ENCODE results near the gene TMEM232. TPM values are rescaled to one million over a fixed set of nuclear protein-coding genes. Genes with fewer than 3 reads are reported as not detected.
A peak's percentile ranks its signal among the peaks of the same experiment; 100 is the strongest.

Gene TMEM232
- total and polyA plus RNA-seq, 2 experiments from 2014 or later, result 0.78 to 6.2 TPM

GRCh38 chr5:110440058-110440457 lies 286.4 kb downstream of the TMEM232 start:
- no peak for TF ChIP-seq EZH2 (IDR thresholded peaks at IDR 0.05; ENCODE audit: insufficient read depth, poor library complexity, severe bottlenecking)
- TF ChIP-seq EZH2phosphoT487 (IDR thresholded peaks at IDR 0.05; ENCODE audit: insufficient read depth, low read depth), result no peak
- H3K9me2 ChIP-seq (ENCODE audit: insufficient read depth), result no peaks in the 10 kb centered on the region
- in situ Hi-C loops (cut with MboI), result loop anchor here (10.0 kb wide), 1 partner anchor 185 kb away; no protein-coding TSS in a partner anchor

GRCh38 chr5:110439296-110439695 lies 287.2 kb downstream of the TMEM232 start:
- WGBS, 2 experiments (ENCODE audit: low coverage in 1 of 2, low lambda C conversion rate in 2 of 2, missing lambda C conversion rate in 2 of 2), result 47 to 61% methylated on average over 3 of the region's 3 CpGs
- no peak for DNase-seq
- H3K79me2 ChIP-seq (ENCODE audit: insufficient read depth), result no peaks in the 10 kb centered on the region

More at GRCh38 chr5:110440058-110440457, 286.4 kb downstream of the TMEM232 start:
- H3K4me1 ChIP-seq (ENCODE audit: insufficient read depth), result peaks cover 4% of the 10 kb centered on the region; the same call in 1 of the 2 replicates
- no peaks in the 10 kb centered on the region for H3K36me3 ChIP-seq (ENCODE audit: low read depth)
- no peaks in the 10 kb centered on the region for H3K79me2 ChIP-seq (ENCODE audit: insufficient read depth)
- no peaks in the 10 kb centered on the region for H3F3A ChIP-seq (ENCODE audit: insufficient read depth)
- WGBS, 2 experiments (ENCODE audit: low coverage in 1 of 2, low lambda C conversion rate in 2 of 2, missing lambda C conversion rate in 2 of 2), result 78 to 84% methylated on average over 2 of the region's 2 CpGs
- H3K9ac ChIP-seq, result no peak overlapping the region
- no peak overlapping the region for H3K4me3 ChIP-seq
- DNase-seq, result no peak
- H3K4me2 ChIP-seq (ENCODE audit: unreplicated experiment), result no peak overlapping the region
- H3K27me3 ChIP-seq (replicated peaks; ENCODE audit: insufficient read depth), result no peaks in the 10 kb centered on the region
- no peaks in the 10 kb centered on the region for H4K20me1 ChIP-seq (ENCODE audit: insufficient read depth)
- no peaks in the 10 kb centered on the region for H3K9me3 ChIP-seq (ENCODE audit: low read depth)
- H2AFZ ChIP-seq, result no peak overlapping the region
- H3K27ac ChIP-seq, result no peak overlapping the region

GRCh38 chr5:110435207-110435606 lies 291.3 kb downstream of the TMEM232 start:
- no peaks in the 10 kb centered on the region for H3F3A ChIP-seq (ENCODE audit: insufficient read depth)
- in situ Hi-C loops (cut with MboI), result no loop called here
- H3K9me3 ChIP-seq (ENCODE audit: low read depth), result no peaks in the 10 kb centered on the region
- no peak overlapping the region for H3K27ac ChIP-seq
- H3K79me2 ChIP-seq (ENCODE audit: insufficient read depth), result no peaks in the 10 kb centered on the region
- H4K20me1 ChIP-seq (ENCODE audit: insufficient read depth), result no peaks in the 10 kb centered on the region
- H2AFZ ChIP-seq, result no peak overlapping the region
- 54 to 72% methylated on average over 2 of the region's 2 CpGs for WGBS, 2 experiments (ENCODE audit: low coverage in 1 of 2, low lambda C conversion rate in 2 of 2, missing lambda C conversion rate in 2 of 2)
- no peaks in the 10 kb centered on the region for H3K4me1 ChIP-seq (ENCODE audit: insufficient read depth)
- no peaks in the 10 kb centered on the region for H3K27me3 ChIP-seq (replicated peaks; ENCODE audit: insufficient read depth)
- no peaks in the 10 kb centered on the region for H3K36me3 ChIP-seq (ENCODE audit: low read depth)
- H3K4me3 ChIP-seq, result no peak overlapping the region
- TF ChIP-seq EZH2 (IDR thresholded peaks at IDR 0.05; ENCODE audit: insufficient read depth, poor library complexity, severe bottlenecking), result no peak
- DNase-seq, result no peak
- no peaks in the 10 kb centered on the region for H3K9me2 ChIP-seq (ENCODE audit: insufficient read depth)
- H3K4me2 ChIP-seq (ENCODE audit: unreplicated experiment), result no peak overlapping the region
- H3K9ac ChIP-seq, result no peak overlapping the region

More at GRCh38 chr5:110439296-110439695, 287.2 kb downstream of the TMEM232 start:
- Histone ChIP-seq H3K4me2 (ENCODE audit: unreplicated experiment) (no peak overlapping the region), H3K4me3 (no peak overlapping the region), H3K4me1 (ENCODE audit: insufficient read depth) (peaks cover 4% of the 10 kb centered on the region; the same call in 1 of the 2 replicates), H3K36me3 (ENCODE audit: low read depth) (no peaks in the 10 kb centered on the region), H3K9me3 (ENCODE audit: low read depth) (no peaks in the 10 kb centered on the region), H3K27ac (no peak overlapping the region), H3K9ac (no peak overlapping the region), H2AFZ (no peak overlapping the region), H3K27me3 (replicated peaks; ENCODE audit: insufficient read depth) (no peaks in the 10 kb centered on the region), H3F3A (ENCODE audit: insufficient read depth) (no peaks in the 10 kb centered on the region), H3K9me2 (ENCODE audit: insufficient read depth) (no peaks in the 10 kb centered on the region), H4K20me1 (ENCODE audit: insufficient read depth) (no peaks in the 10 kb centered on the region)
- TF ChIP-seq EZH2phosphoT487 (IDR thresholded peaks at IDR 0.05; ENCODE audit: insufficient read depth, low read depth), result no peak
- TF ChIP-seq EZH2 (IDR thresholded peaks at IDR 0.05; ENCODE audit: insufficient read depth, poor library complexity, severe bottlenecking), result no peak
- in situ Hi-C loops (cut with MboI), result no loop called here

- no peaks in the 10 kb centered on the region for H3K36me3 ChIP-seq (ENCODE audit: low read depth)
- no peaks in the 10 kb centered on the region for H3K4me1 ChIP-seq (ENCODE audit: insufficient read depth)
- DNase-seq, result no peak
- no peaks in the 10 kb centered on the region for H3K27me3 ChIP-seq (replicated peaks; ENCODE audit: insufficient read depth)
- H3K4me3 ChIP-seq, result no peak overlapping the region
- H3K9ac ChIP-seq, result no peak overlapping the region
- TF ChIP-seq EZH2 (IDR thresholded peaks at IDR 0.05; ENCODE audit: insufficient read depth, poor library complexity, severe bottlenecking) (no peak), EZH2phosphoT487 (IDR thresholded peaks at IDR 0.05; ENCODE audit: insufficient read depth, low read depth) (no peak)
- H3K79me2 ChIP-seq (ENCODE audit: insufficient read depth), result no peaks in the 10 kb centered on the region
- H3K4me2 ChIP-seq (ENCODE audit: unreplicated experiment), result no peak overlapping the region
- no peaks in the 10 kb centered on the region for H4K20me1 ChIP-seq (ENCODE audit: insufficient read depth)
- H3K9me2 ChIP-seq (ENCODE audit: insufficient read depth), result no peaks in the 10 kb centered on the region
- no peaks in the 10 kb centered on the region for H3F3A ChIP-seq (ENCODE audit: insufficient read depth)
- in situ Hi-C loops (cut with MboI), result no loop called here
- H3K27ac ChIP-seq, result no peak overlapping the region
- H2AFZ ChIP-seq, result no peak overlapping the region
- H3K9me3 ChIP-seq (ENCODE audit: low read depth), result no peaks in the 10 kb centered on the region
Measured at GRCh38 chr5:110431603-110432002, 294.9 kb downstream of the TMEM232 start.

GRCh38 chr5:110414360-110414759 lies 312.1 kb downstream of the TMEM232 start:
- Histone ChIP-seq H3K9me3 (ENCODE audit: low read depth) (no peaks in the 10 kb centered on the region), H3F3A (ENCODE audit: insufficient read depth) (peaks cover 10% of the 10 kb centered on the region), H3K4me3 (no peak overlapping the region), H3K4me1 (ENCODE audit: insufficient read depth) (peaks cover 29% of the 10 kb centered on the region), H3K79me2 (ENCODE audit: insufficient read depth) (no peaks in the 10 kb centered on the region), H3K9me2 (ENCODE audit: insufficient read depth) (no peaks in the 10 kb centered on the region; the same call in 1 of the 2 replicates), H3K27ac (no peak overlapping the region), H3K36me3 (ENCODE audit: low read depth) (no peaks in the 10 kb centered on the region), H3K9ac (no peak overlapping the region), H4K20me1 (ENCODE audit: insufficient read depth) (no peaks in the 10 kb centered on the region), H3K4me2 (ENCODE audit: unreplicated experiment) (no peak overlapping the region), H2AFZ (no peak overlapping the region), H3K27me3 (replicated peaks; ENCODE audit: insufficient read depth) (no peaks in the 10 kb centered on the region)
- WGBS, 2 experiments (ENCODE audit: low coverage in 1 of 2, low lambda C conversion rate in 2 of 2, missing lambda C conversion rate in 2 of 2), result 38 to 53% methylated on average over 2 of the region's 2 CpGs
- in situ Hi-C loops (cut with MboI), result no loop called here
- DNase-seq, result peak; percentile 66
- TF ChIP-seq EZH2phosphoT487 (IDR thresholded peaks at IDR 0.05; ENCODE audit: insufficient read depth, low read depth), result no peak
- no peak for TF ChIP-seq EZH2 (IDR thresholded peaks at IDR 0.05; ENCODE audit: insufficient read depth, poor library complexity, severe bottlenecking)

All from GM23248 (cell line).